T-helper 1 cell treated with Interleukin-12 subunit alpha and Interleukin-12 subunit beta and Interleukin-4 antibody, amounts not matched to agents 30 ng/mL and 1 ng/mL, for 36 hours (primary cell): ENCODE data around the gene TAC3. TPM values are rescaled to one million over a fixed set of nuclear protein-coding genes. Genes with fewer than 3 reads are reported as not detected.
"Not testable (repeated sequence)": the region's sequence is repeated elsewhere in the genome, so short reads cannot be mapped to it uniquely, and the experiment has no call there.

Source experiments
- intact Hi-C: fragments of 100-400 bp; cut with micrococcal nuclease; formaldehyde crosslinking; loops from one replicate; pipeline ENCODE4 v1.15.1; 2024
- total RNA-seq: library from RNA; stranded (reverse); gene quantifications from 2 replicates; pipeline ENCODE4 v1.2.3, GENCODE V29; 2022

TAC3 gene
- total RNA-seq, 1 donor from 2014 or later: 0.39 TPM

GRCh38 chr12:56988207-56988739 is 28.1 kb downstream of the TAC3 start:
- intact Hi-C loops: no loop called here

DNA sequence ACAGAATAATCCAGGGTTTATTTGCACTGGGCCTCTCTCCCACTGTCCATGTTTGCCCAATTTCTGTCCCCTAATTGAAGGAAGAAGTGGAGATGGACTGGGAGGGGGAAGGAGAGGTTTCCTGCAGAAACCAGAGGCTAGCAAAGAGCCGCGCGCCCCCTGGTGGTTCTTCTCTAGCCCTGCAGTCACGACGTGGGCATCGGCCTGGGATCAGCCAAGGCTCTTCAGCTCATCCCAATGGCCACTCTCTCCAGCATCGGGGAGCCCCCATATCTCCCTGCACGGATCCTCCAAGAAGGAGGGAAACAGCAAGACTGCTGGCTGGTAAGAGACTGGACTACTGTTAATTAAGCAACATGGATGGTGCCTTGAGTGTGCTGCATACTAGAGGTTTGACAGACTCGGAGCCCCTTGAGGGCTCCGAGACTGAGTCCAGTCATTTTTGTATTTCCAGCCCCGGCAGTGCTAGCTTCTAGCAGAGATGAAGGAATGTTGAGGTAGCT is 28.7 kb downstream of the TAC3 start:
- intact Hi-C loops: loop anchor here (1.0 kb wide), 3 partner anchors 12 to 230 kb away; no protein-coding TSS in a partner anchor

DNA sequence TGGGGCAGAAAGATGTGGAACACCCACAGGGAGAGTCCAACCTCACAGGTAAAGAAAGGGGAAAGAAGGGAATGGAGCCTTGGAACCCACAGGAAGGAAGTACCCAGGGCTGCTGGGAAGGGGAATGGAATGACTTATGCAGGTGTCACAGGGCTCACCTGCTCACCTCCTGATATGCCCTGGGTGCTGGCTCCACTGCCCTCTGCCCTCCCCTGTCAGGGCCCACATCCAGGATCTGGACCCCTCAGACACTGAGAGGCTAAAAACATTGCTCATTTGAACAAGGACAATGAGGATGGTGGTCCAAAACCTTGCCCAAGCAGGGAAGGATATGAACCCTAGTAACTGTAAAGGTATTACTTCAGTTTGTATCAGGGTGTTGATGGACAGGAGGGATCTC is 29.3 kb downstream of the TAC3 start:
- intact Hi-C loops: loop anchor here (1.0 kb wide), 3 partner anchors 12 to 230 kb away; no protein-coding TSS in a partner anchor

DNA sequence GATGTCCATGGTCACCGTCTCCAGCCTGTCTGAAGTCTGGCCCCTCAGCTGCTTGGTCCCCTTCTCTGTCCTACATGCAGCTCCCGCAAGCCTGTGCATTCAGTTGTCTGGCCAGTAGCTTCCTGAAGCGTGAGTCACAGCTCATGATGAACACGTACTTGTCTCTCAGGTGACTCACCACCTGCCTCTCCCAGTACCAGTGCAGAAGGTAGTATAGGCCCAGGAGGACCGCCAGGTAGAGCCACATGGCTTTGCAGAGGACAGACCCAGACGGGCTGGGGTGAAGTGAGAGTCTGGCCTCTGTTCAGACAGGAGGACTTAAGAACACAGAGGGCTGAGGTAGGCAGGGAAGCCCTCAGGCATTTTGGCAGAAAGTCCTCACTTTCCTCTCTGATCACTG is 30.6 kb downstream of the TAC3 start:
- intact Hi-C loops: not testable (repeated sequence)

DNA sequence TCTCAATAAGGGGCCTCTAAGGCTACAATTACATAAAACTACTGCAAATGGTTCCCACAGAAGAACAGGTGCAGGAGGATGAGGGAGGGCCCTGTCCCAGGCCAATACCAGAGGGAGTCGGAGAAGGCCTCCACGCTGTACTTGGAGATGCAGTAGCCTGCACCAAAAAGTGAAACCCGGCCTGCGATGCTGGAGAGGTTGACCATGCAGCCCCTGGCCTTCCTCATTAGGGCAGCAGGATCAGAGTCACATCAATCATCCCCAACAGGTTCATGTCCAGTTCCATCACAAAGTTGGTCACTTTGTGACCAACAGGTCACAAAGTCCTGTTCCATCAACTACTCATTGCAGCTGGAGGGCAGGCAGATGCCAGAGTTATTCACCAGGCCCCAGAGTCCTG is 32.9 kb downstream of the TAC3 start:
- intact Hi-C loops: no loop called here

- intact Hi-C loops: not testable (repeated sequence)
Observed at GRCh38 chr12:56982578-56983236, 33.6 kb downstream of the TAC3 start.

GRCh38 chr12:56980941-56981530 is 35.3 kb downstream of the TAC3 start:
- intact Hi-C loops: no loop called here

GRCh38 chr12:56980268-56980667 is 36.1 kb downstream of the TAC3 start:
- intact Hi-C loops: no loop called here

- intact Hi-C loops: no loop called here
Observed at GRCh38 chr12:56979628-56980027, 36.7 kb downstream of the TAC3 start.

GRCh38 chr12:56978397-56979138 is 37.8 kb downstream of the TAC3 start:
- intact Hi-C loops: no loop called here

DNA sequence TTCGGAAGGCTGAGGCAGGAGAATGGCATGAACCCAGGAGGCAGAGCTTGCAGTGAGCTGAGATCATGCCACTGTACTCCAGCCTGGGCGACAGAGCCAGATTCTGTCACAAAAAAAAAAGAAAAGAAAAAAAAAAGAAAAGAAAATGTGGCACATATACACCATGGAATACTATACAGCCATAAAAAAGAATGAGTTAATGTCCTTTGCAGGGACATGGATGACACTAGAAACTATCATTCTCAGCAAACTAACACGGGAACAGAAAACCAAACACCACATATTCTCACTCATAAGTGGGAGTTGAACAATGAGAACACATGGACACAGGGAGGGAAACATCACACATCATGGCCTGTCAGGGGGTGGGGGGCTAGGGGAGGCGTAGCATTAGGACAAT is 39.0 kb downstream of the TAC3 start:
- intact Hi-C loops: not testable (repeated sequence)

- intact Hi-C loops: not testable (repeated sequence)
Observed at GRCh38 chr12:56974224-56974623, 42.1 kb downstream of the TAC3 start.

DNA sequence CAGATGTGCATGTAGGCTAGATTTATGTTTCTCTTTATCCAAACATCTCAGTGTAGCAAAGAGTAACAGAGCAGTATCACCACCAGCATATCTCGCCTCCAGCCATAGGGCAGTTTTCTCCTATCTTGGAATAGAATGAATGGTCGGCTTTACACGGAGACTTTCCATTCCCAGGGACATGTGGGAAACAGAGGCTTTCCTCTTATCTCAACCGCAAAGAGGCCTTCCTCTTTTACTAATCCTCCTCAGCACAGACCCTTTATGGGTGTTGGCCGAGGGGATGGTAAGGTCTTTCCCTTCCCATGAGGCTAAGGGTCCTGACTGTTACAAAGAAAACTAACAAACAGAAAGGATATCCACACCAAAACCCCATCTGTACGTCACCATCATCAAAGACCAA is 47.4 kb downstream of the TAC3 start:
- intact Hi-C loops: not testable (repeated sequence)

GRCh38 chr12:56965997-56966642 is 50.2 kb downstream of the TAC3 start:
- intact Hi-C loops: not testable (repeated sequence)

GRCh38 chr12:56965124-56965523 is 51.2 kb downstream of the TAC3 start:
- intact Hi-C loops: not testable (repeated sequence)

DNA sequence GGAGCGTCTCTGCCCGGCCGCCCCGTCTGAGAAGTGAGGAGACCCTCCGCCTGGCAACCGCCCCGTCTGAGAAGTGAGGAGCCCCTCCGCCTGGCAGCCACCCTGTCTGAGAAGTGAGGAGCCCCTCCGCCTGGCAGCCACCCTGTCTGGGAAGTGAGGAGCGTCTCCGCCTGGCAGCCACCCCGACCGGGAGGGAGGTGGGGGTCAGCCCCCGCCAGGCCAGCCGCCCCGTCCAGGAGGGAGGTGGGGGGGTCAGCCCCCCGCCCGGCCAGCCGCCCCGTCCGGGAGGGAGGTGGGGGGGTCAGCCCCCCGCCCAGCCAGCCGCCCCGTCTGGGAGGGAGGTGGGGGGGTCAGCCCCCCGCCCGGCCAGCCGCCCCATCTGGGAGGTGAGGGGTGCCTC is 52.8 kb downstream of the TAC3 start:
- intact Hi-C loops: not testable (repeated sequence)

DNA sequence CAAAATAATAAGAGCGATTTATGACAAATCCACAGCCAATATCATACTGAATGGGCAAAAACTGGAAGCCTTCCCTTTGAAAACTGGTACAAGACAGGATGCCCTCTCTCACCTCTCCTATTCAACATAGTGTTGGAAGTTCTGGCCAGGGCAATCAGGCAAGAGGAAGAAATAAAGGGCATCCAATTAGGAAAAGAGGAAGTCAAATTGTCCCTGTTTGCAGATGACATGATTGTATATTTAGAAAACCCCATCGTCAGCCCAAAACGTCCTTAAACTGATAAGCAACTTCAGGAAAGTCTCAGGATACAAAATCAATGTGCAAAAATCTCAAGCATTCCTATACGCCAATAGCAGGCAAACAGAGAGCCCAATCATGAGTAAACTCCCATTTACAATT is 54.1 kb downstream of the TAC3 start:
- intact Hi-C loops: not testable (repeated sequence)
